Measurements from ENCODE around the gene AKAP6. TPM values are rescaled to one million over a fixed set of nuclear protein-coding genes. Genes with fewer than 3 reads are reported as not detected.

Gene AKAP6
- total RNA-seq, 1 donor from 2014 or later: 3.4 TPM

DNA sequence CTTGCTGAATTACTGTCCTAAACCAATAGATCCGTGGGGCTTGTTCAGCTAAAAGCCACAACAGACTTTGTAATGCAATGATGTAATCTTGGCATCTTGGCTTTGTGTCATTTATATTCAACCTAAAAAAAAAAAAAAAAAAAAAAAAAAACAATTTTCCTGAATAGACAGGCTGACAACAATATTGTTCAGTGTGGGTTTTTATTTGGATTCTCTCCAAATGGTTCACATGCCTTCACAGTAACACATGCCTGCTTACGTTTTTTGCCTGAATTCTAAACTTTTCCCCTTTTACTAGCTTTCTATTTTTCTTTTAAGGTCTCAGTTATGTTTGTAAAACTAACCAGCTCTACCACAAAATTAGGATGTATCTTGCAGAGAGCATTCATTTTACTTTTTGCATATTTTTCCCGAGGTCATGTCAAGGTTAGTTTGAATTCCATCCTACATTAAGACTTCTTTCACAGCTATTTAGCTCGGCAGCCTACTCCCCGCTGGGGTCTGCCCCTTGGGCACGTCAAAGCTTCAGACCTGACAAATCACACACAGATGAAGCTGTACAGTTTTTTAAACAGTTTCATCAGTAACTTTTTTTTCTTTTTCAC, 395.9 kb downstream of the AKAP6 start:
- TF ChIP-seq, protein P1, sequence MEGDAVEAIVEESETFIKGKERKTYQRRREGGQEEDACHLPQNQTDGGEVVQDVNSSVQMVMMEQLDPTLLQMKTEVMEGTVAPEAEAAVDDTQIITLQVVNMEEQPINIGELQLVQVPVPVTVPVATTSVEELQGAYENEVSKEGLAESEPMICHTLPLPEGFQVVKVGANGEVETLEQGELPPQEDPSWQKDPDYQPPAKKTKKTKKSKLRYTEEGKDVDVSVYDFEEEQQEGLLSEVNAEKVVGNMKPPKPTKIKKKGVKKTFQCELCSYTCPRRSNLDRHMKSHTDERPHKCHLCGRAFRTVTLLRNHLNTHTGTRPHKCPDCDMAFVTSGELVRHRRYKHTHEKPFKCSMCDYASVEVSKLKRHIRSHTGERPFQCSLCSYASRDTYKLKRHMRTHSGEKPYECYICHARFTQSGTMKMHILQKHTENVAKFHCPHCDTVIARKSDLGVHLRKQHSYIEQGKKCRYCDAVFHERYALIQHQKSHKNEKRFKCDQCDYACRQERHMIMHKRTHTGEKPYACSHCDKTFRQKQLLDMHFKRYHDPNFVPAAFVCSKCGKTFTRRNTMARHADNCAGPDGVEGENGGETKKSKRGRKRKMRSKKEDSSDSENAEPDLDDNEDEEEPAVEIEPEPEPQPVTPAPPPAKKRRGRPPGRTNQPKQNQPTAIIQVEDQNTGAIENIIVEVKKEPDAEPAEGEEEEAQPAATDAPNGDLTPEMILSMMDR (IDR thresholded peaks at IDR 0.05; ENCODE audit: unreplicated experiment): no peak
- no peak overlapping the region for H3K27ac Mint-ChIP-seq
- H3K27me3 Mint-ChIP-seq: peaks cover 3% of the 10 kb centered on the region
- peaks cover 13% of the 10 kb centered on the region for H3K4me1 Mint-ChIP-seq (ENCODE audit: low read depth)
- peaks cover 3% of the 10 kb centered on the region for H3K9me3 Mint-ChIP-seq (ENCODE audit: low read depth)
- H3K4me3 Mint-ChIP-seq (ENCODE audit: low read depth): no peak overlapping the region
- DNase-seq (ENCODE audit: low spot score, unreplicated experiment): no peak
- H3K36me3 Mint-ChIP-seq (ENCODE audit: insufficient read depth): no peaks in the 10 kb centered on the region

DNA sequence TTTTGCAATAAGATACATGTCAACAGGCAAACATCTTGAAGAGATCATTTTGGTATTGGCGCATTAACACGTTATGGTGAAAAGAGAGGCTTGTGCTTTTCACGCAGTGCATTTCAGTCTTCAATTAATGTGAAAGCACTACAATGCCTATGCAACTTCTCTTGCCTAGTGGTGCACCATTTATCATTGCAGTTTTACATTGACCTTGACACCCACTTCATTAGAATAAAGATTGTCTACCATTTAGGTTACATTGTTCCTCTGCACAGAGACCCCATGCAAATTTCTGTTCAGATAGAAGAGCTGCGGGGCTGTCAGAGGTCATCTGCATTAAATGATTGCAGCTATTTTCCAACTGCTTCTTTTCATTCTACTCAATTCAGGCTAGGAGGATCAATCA, 397.4 kb downstream of the AKAP6 start:
- peaks cover 25% of the 10 kb centered on the region for H3K4me1 Mint-ChIP-seq (ENCODE audit: low read depth)
- no peak overlapping the region for H3K4me3 Mint-ChIP-seq (ENCODE audit: low read depth)
- no peak overlapping the region for H3K27ac Mint-ChIP-seq
- TF ChIP-seq, protein P1 (IDR thresholded peaks at IDR 0.05; ENCODE audit: unreplicated experiment): no peak
- H3K27me3 Mint-ChIP-seq: peaks cover 3% of the 10 kb centered on the region
- H3K36me3 Mint-ChIP-seq (ENCODE audit: insufficient read depth): no peaks in the 10 kb centered on the region
- DNase-seq (ENCODE audit: low spot score, unreplicated experiment): no peak
- H3K9me3 Mint-ChIP-seq (ENCODE audit: low read depth): peaks cover 3% of the 10 kb centered on the region

DNA sequence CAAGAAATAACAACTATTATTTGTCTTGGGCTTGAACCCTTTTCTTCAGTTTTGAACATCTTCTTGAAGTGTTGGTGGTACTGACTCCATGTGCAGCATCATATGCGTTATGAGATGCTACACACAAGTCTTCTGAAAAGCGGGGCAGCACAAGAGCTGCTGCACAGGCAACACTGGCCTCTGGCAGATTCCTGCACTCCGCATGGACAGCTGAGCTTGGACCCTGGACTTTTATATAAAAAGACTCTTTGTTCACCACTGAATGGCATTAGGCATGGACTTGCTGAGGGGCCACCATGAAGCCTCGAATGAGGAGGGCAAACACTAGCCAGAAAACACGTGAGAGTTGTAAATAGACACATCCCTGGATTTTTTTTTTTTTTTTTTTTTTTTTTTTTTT, 398.7 kb downstream of the AKAP6 start:
- H3K4me1 Mint-ChIP-seq (ENCODE audit: low read depth): peaks cover 27% of the 10 kb centered on the region
- H3K27me3 Mint-ChIP-seq: peaks cover 9% of the 10 kb centered on the region
- no peak for DNase-seq (ENCODE audit: low spot score, unreplicated experiment)
- TF ChIP-seq, protein P1 (IDR thresholded peaks at IDR 0.05; ENCODE audit: unreplicated experiment): no peak
- no peak overlapping the region for H3K4me3 Mint-ChIP-seq (ENCODE audit: low read depth)
- no peaks in the 10 kb centered on the region for H3K36me3 Mint-ChIP-seq (ENCODE audit: insufficient read depth)
- H3K9me3 Mint-ChIP-seq (ENCODE audit: low read depth): peaks cover 3% of the 10 kb centered on the region
- no peak overlapping the region for H3K27ac Mint-ChIP-seq

DNA sequence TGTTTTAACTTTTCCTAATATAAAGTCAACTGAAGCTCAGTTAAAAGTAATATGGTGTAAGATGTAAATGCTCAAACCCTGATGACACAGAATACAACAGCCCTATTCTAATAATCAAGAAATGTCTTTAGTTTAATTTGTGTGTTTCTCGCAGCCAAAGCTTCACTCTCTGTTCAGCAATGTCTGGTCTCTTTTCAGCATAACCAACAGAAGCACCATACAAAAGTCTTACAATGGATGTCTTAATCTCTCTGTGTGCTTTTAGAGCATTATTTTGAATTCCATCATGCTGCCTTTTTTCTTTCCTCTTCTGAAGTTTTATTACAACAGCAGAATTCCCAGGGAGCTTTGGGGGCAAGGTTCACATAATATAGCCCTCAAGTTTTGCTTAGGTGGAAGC, 399.4 kb downstream of the AKAP6 start:
- no peak for DNase-seq (ENCODE audit: low spot score, unreplicated experiment)
- Mint-ChIP-seq H3K4me3 (ENCODE audit: low read depth) (no peak overlapping the region), H3K27ac (no peak overlapping the region), H3K9me3 (ENCODE audit: low read depth) (peaks cover 3% of the 10 kb centered on the region), H3K36me3 (ENCODE audit: insufficient read depth) (no peaks in the 10 kb centered on the region), H3K27me3 (peaks cover 9% of the 10 kb centered on the region), H3K4me1 (ENCODE audit: low read depth) (peaks cover 27% of the 10 kb centered on the region)
- TF ChIP-seq, protein P1 (IDR thresholded peaks at IDR 0.05; ENCODE audit: unreplicated experiment): no peak

DNA sequence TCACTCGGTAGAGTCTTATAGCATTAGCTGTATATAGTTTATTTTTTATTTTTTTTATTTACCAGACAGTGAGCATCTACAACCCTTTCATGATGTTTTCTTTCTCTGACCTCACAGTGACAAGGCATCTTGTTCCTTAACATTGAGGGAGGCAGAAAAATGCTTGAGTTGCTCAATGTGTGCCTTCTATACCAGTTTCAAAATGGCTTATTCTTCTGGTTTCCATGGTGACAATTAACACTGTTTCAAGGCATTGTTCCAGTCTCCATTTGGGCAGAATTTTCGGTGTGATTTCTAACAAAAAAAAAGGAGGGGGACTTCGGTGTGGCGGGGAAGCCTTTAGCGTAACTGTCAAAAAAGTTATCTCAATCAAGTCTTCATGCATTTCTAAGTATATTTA, 399.9 kb downstream of the AKAP6 start:
- TF ChIP-seq, protein P1 (IDR thresholded peaks at IDR 0.05; ENCODE audit: unreplicated experiment): no peak
- peaks cover 3% of the 10 kb centered on the region for H3K9me3 Mint-ChIP-seq (ENCODE audit: low read depth)
- DNase-seq (ENCODE audit: low spot score, unreplicated experiment): no peak
- H3K36me3 Mint-ChIP-seq (ENCODE audit: insufficient read depth): no peaks in the 10 kb centered on the region
- H3K4me3 Mint-ChIP-seq (ENCODE audit: low read depth): no peak overlapping the region
- H3K27me3 Mint-ChIP-seq: peaks cover 9% of the 10 kb centered on the region
- no peak overlapping the region for H3K27ac Mint-ChIP-seq
- peaks cover 27% of the 10 kb centered on the region for H3K4me1 Mint-ChIP-seq (ENCODE audit: low read depth)
